DOHH2 (cell line): ENCODE results near the gene URM1.

ENCODE experiments used
- H3F3A ChIP-seq: fragments of 200-600 bp; sonication (generic), shearing (Covaris generic); 2 replicates; pipeline ENCODE4 v1.6.0; 2016; ENCODE audit warnings: antibody characterized with exemption, mild to moderate bottlenecking; ENCODE audit not compliant: control insufficient read depth, insufficient read depth
- H3K27ac ChIP-seq: fragments of 200-600 bp; sonication (generic); 2 replicates; pipeline ENCODE4 v1.5.1; 2014; ENCODE audit warnings: low read depth, mild to moderate bottlenecking, low read length, moderate library complexity
- H3K27me3 ChIP-seq: fragments of 200-600 bp; sonication (generic); 2 replicates; pipeline ENCODE4 v1.6.1; 2014; ENCODE audit warnings: mild to moderate bottlenecking, low read length, mixed read lengths; ENCODE audit not compliant: control insufficient read depth
- H3K36me3 ChIP-seq: fragments of 200-600 bp; sonication (generic); 2 replicates; pipeline ENCODE4 v1.6.1; 2014; ENCODE audit warnings: mild to moderate bottlenecking, low read length, moderate library complexity, mixed read lengths; ENCODE audit not compliant: control insufficient read depth
- H3K4me1 ChIP-seq: fragments of 200-600 bp; sonication (generic); 2 replicates; pipeline ENCODE4 v1.6.1; 2014; ENCODE audit warnings: mild to moderate bottlenecking, low read length, mixed read lengths; ENCODE audit not compliant: control insufficient read depth
- H3K4me2 ChIP-seq: fragments of 200-600 bp; sonication (generic); 2 replicates; pipeline ENCODE4 v1.6.0; 2014; ENCODE audit warnings: mild to moderate bottlenecking, low read length, moderate library complexity
- H3K4me3 ChIP-seq: fragments of 200-600 bp; sonication (generic); 2 replicates; pipeline ENCODE4 v1.5.1; 2014; ENCODE audit warnings: mild to moderate bottlenecking, low read length, mixed read lengths
- H3K79me2 ChIP-seq: fragments of 200-600 bp; sonication (generic); 2 replicates; pipeline ENCODE4 v1.6.1; 2014; ENCODE audit warnings: mild to moderate bottlenecking, low read length, mixed read lengths; ENCODE audit not compliant: control insufficient read depth
- H3K9me2 ChIP-seq: fragments of 200-600 bp; sonication (generic); replicated peaks from 2 replicates; pipeline ENCODE4 v1.6.1; 2014; ENCODE audit warnings: mild to moderate bottlenecking, low read length, mixed read lengths; ENCODE audit not compliant: control insufficient read depth
- H3K9me3 ChIP-seq: fragments of 200-600 bp; sonication (generic); 2 replicates; pipeline ENCODE4 v1.6.1; 2014; ENCODE audit warnings: antibody characterized with exemption, low read length, mixed read lengths; ENCODE audit not compliant: control insufficient read depth, insufficient read depth
- H4K20me1 ChIP-seq: fragments of 200-600 bp; sonication (generic); 2 replicates; pipeline ENCODE4 v1.6.0; 2014; ENCODE audit warnings: low read depth, mild to moderate bottlenecking, antibody characterized with exemption, low read length, moderate library complexity; ENCODE audit not compliant: control insufficient read depth, insufficient read depth
- EZH2phosphoT487 ChIP-seq: fragments of 200-600 bp; sonication (generic); IDR thresholded peaks from 2 replicates; pipeline ENCODE4 v1.6.1; 2017; ENCODE audit warnings: borderline replicate concordance, mild to moderate bottlenecking, antibody characterized with exemption, low read length, moderate library complexity, mixed read lengths
- TF ChIP-seq, protein P1 (sequence below): fragments of 200-600 bp; sonication (generic); IDR thresholded peaks from one replicate; pipeline ENCODE4 v1.5.1; 2014; ENCODE audit warnings: antibody characterized with exemption, mild to moderate bottlenecking, low read depth, low read length; ENCODE audit not compliant: poor library complexity, severe bottlenecking

URM1 gene

DNA sequence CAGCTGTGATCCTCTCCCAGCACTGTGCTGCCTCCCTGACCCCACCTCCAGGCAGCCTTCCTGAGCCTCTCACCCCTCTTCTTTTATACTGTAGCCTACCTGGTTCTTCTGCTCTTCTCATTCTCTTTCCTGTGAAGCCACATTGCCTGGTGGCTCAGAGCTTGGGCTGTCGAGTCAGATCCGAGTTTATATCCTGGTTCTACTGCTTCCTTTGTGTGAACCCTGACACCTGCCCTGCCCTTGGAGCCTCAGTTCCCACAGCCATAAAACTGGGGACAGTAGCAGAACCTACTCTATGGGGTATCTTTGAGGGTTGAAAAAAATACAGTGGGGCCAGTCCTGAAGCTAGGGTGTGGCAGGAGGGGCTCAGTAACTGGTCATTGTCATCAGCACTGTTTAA lies 22.0 kb upstream of the URM1 start:
- TF ChIP-seq EZH2phosphoT487: no peak
- TF ChIP-seq, protein P1, sequence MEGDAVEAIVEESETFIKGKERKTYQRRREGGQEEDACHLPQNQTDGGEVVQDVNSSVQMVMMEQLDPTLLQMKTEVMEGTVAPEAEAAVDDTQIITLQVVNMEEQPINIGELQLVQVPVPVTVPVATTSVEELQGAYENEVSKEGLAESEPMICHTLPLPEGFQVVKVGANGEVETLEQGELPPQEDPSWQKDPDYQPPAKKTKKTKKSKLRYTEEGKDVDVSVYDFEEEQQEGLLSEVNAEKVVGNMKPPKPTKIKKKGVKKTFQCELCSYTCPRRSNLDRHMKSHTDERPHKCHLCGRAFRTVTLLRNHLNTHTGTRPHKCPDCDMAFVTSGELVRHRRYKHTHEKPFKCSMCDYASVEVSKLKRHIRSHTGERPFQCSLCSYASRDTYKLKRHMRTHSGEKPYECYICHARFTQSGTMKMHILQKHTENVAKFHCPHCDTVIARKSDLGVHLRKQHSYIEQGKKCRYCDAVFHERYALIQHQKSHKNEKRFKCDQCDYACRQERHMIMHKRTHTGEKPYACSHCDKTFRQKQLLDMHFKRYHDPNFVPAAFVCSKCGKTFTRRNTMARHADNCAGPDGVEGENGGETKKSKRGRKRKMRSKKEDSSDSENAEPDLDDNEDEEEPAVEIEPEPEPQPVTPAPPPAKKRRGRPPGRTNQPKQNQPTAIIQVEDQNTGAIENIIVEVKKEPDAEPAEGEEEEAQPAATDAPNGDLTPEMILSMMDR: no peak

GRCh38 chr9:128349772-128350171 lies 21.4 kb upstream of the URM1 start:
- Histone ChIP-seq H3F3A (no peaks in the 10 kb centered on the region), H3K4me3 (no peak overlapping the region), H4K20me1 (no peaks in the 10 kb centered on the region), H3K9me2 (no peaks in the 10 kb centered on the region), H3K4me1 (no peaks in the 10 kb centered on the region), H3K9me3 (no peaks in the 10 kb centered on the region), H3K4me2 (no peak overlapping the region), H3K27me3 (no peaks in the 10 kb centered on the region), H3K36me3 (peaks cover 41% of the 10 kb centered on the region), H3K27ac (no peak overlapping the region), H3K79me2 (no peaks in the 10 kb centered on the region)
- TF ChIP-seq, protein P1: no peak
- no peak for TF ChIP-seq EZH2phosphoT487

More for the DNA sequence above, 22.0 kb upstream of the URM1 start:
- Histone ChIP-seq H3K36me3 (peaks cover 48% of the 10 kb centered on the region), H3K27me3 (no peaks in the 10 kb centered on the region), H3K4me2 (no peak overlapping the region), H3K4me1 (no peaks in the 10 kb centered on the region), H3K27ac (no peak overlapping the region), H3K9me3 (no peaks in the 10 kb centered on the region), H3F3A (no peaks in the 10 kb centered on the region), H3K79me2 (no peaks in the 10 kb centered on the region), H4K20me1 (no peaks in the 10 kb centered on the region), H3K4me3 (no peak overlapping the region), H3K9me2 (no peaks in the 10 kb centered on the region)

DNA sequence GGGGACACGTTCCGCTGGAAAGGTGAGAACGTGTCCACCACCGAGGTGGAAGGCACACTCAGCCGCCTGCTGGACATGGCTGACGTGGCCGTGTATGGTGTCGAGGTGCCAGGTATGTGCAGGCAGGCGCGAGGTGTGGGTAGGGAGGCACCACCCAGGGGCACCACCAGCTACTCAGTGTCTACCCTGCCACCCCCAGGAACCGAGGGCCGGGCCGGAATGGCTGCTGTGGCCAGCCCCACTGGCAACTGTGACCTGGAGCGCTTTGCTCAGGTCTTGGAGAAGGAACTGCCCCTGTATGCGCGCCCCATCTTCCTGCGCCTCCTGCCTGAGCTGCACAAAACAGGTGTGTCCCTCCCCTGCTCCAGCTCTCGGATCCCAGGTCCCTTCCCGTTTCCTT lies 15.7 kb upstream of the URM1 start:
- H4K20me1 ChIP-seq: no peaks in the 10 kb centered on the region
- H3K9me2 ChIP-seq: no peaks in the 10 kb centered on the region
- H3K27ac ChIP-seq: no peak overlapping the region
- H3F3A ChIP-seq: no peaks in the 10 kb centered on the region
- H3K4me2 ChIP-seq: no peak overlapping the region
- H3K79me2 ChIP-seq: no peaks in the 10 kb centered on the region
- no peaks in the 10 kb centered on the region for H3K9me3 ChIP-seq
- no peaks in the 10 kb centered on the region for H3K27me3 ChIP-seq
- TF ChIP-seq EZH2phosphoT487: no peak
- TF ChIP-seq, protein P1: no peak
- H3K4me1 ChIP-seq: no peaks in the 10 kb centered on the region
- H3K4me3 ChIP-seq: no peak overlapping the region
- H3K36me3 ChIP-seq: peaks cover 8% of the 10 kb centered on the region; the same call in 1 of the 2 replicates
